ENCODE results near the gene DDX10.

Gene DDX10

GRCh38 chr11:108662700-108663099 lies 2.2 kb upstream of the DDX10 start:
- DNase-seq: no peak

DNA sequence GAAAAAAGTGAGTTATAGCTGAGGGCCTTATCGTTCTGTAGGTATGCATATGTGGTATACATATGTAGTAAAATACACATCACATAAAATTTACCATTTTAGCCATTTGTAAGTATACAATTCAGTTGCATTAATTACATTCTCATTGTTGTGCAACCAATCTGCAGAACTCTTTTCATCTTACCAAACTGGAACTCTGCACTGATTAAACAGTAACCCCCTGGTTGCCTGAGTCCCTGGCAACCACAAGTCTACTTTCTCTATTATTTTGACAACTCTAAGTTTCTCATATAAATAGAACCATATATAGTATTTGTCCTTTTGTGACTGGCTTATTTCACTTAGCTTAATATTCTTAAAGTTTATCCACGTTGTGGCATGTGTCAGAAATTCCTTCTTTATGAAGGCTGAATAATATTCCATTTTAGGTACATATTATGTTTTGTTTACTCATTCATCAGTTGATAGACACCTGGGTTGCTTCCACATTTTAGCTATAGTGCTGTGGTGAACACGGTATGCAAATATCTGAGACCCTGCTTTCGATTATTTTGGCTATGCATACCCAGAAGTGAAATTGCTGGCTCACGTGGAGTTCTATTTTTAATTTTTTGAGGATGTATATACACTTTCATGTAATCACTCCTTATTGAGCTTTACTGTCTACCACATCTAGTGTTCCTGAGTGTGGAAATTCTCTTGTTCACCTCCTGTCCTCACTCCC lies 1.6 kb upstream of the DDX10 start:
- DNase-seq: no peak

GRCh38 chr11:108666373-108666772 lies 1.5 kb downstream of the DDX10 start:
- DNase-seq: no peak

GRCh38 chr11:108669286-108669685 lies 4.4 kb downstream of the DDX10 start:
- DNase-seq: no peak

- no peak for DNase-seq
Measured at GRCh38 chr11:108669711-108670110, 4.8 kb downstream of the DDX10 start.

- no peak for DNase-seq
Measured at GRCh38 chr11:108670451-108670850, 5.6 kb downstream of the DDX10 start.

GRCh38 chr11:108672113-108672512 lies 7.2 kb downstream of the DDX10 start:
- no peak for DNase-seq

DNA sequence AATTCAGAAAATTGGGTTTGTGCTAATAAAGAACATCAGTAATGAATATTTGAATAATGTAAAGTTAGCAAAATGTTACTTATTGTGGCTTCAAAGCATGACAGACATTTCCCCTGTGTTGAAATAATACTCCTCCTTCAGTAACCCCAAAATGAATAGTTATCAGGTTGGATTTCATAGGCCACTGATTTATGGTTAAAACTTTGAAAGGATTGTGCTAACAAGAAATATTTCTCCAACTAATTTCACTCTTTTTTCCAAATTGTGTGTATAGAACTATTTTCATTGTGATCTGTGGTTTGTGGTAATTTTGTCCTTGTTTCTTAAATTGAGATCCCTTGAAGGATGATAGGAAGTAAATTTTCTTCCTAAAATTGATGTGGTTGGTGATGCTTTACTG lies 7.9 kb downstream of the DDX10 start:
- DNase-seq: no peak

DNA sequence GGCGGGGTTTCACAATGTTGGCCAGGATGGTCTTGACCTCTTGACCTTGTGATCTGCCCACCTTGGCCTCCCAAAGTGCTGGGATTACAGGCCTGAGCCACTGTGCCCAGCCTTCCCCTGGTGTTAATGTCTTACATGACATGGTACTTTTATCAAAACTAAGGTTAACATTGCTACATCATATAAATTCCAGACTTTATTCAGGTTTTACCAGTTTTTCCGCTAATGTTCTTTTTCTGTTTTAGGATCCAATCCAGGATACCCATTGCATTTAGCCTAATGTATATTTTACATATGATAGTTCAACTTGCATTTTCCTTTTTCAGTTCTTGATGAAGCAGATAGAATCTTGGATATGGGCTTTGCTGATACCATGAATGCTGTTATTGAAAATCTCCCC lies 14.2 kb downstream of the DDX10 start:
- no peak for DNase-seq

- DNase-seq: no peak
Measured at GRCh38 chr11:108680271-108680670, 15.4 kb downstream of the DDX10 start.

- DNase-seq: no peak
Measured at GRCh38 chr11:108685419-108686130, 20.7 kb downstream of the DDX10 start.

GRCh38 chr11:108693852-108694251 lies 29.0 kb downstream of the DDX10 start:
- DNase-seq: no peak

DNA sequence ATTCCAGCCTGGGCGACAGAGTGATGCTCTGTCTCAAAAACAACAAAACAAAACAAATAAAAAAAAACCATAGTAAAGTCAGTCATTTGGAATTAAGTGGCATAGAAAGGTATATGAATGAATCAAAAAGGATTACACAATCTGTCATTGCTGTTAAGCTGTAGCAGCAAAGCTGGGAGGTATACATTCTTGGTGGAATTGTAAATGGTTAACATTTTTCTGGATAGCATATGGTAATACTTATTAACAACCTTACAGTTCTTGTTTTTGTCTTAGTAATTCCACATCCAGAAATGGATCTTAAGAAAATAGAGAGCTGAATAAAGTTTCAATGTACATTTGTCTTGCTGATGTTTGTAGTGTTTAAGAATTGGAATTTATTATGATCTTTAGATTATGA lies 30.0 kb downstream of the DDX10 start:
- DNase-seq: no peak

GRCh38 chr11:108697872-108698473 lies 33.1 kb downstream of the DDX10 start:
- no peak for DNase-seq

DNA sequence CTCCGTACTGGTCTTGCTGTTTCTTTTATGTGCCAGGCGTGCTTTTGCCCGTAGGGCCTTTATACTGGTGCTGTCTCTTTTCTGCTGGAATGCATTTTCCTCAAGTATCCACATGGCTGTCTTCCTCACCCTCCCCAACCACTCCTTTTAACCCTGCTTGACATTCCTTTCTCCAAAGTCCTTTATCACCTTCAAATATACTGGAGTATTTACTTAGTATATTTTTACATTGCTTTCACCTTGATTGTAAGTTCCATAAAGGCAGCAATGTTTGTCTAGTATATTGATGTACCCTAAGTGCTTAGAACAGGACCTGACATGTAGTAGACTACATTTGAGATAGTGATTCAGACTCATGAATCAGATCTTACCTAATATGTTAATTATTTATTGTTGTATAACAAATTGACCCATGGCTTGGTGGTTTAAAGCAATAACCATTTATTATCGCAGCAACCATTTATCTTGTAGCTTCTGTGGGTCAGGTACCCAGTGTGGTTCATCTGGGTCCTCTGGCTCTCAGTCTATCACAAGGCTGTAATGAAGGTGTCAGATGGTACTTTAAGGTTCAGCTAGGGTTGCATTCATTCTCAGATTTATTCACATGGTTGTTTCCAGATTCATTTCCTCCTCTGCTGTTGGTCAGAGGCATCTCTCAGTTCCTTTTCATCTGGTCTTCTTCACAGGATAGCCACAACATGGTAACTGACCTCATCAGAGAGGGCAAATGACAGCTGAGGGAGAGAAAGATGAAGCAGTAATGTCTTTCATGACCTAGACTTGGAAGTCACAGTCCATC lies 34.2 kb downstream of the DDX10 start:
- DNase-seq: no peak

DNA sequence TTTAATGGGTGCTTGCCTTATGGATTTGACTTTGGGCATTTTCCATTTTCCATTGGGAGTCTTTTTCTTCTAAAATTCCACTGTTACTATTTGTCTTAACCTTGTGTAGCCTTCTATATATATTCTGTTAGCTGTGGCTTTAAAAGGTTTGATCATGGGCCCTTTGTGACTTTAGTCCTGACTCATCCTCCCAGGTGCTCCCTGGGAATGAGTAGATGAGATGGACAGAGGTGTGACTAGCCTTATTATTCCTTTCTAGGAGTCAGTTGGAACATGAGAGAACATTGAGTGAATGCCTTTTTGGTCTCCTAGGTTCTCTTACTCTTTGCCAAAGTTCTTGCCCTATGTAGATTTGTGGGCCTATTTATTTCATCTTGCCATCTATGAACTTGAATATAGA lies 39.0 kb downstream of the DDX10 start:
- no peak for DNase-seq

GRCh38 chr11:108705061-108705460 lies 40.2 kb downstream of the DDX10 start:
- no peak for DNase-seq

- no peak for DNase-seq
Measured at GRCh38 chr11:108708173-108708572, 43.3 kb downstream of the DDX10 start.

- no peak for DNase-seq
Measured at GRCh38 chr11:108709741-108710140, 44.9 kb downstream of the DDX10 start.

DNA sequence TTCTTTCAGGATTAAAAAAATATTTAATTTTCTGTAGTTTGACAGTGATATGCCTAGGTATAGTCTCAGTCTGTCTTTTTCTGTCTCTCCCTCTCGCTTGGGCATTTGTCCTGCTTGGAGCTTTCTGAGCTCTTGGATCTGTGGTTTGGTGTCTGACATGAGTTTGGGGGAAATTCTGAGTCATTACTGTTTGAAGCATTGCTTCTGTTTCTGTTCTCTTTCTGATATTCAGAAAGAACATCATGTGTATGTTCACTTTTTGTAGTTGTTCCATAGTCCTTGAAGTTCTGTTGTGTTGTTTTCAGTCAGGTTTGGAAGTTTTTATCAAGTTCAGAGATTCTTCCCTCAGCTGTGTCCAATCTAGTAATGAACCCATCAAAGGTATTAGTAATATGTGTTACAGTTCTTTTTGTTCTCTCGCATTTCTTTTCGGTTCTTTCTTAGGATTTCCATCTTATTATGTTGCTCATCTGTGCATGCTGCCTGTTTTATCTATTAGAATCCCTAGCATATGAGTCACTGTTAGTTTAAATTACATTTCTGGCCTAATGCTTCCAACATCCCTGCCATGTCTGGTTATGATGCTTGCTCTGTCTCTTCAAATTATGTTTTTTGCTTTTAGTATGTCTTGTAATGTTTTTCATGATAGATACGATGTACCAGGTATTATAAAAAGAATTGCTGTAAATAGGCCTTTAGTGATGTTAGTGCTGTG lies 48.4 kb downstream of the DDX10 start:
- no peak for DNase-seq

GRCh38 chr11:108715239-108715638 lies 50.4 kb downstream of the DDX10 start:
- DNase-seq: no peak

GRCh38 chr11:108718466-108718865 lies 53.6 kb downstream of the DDX10 start:
- DNase-seq: no peak
